Measurements from ENCODE around the gene TXNL1.

DNA sequence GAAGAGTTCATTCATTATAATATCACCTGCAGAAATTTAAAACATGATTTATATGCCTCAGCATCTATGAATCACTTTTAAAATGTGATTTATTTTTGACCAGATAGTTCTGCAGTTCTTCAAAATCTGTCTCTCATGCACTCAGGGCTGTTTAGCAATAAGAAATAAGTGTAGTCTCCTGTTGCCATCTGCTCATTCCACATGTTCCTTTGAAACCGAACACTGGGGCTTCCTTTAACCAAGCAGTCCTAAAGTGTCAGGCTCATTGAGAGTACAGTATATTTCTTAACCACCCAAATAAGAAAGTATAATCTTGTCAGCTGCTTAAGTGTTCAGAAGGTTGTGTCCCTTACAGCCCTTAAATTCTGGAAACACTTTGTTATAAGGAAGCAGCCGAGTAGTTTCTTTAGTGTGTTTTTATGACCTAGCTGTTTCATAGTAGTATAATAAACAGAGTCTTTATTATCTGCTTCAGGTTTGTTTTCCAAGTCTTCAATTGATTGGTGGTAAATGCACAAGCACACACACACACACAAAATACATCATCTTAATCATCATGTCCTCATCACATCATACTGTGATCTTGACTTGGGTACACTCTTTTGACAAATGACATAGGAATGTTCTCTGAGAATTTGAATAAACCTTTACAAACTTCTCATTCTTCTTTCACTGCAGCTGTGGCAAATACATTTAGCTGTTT is 23.1 kb upstream of the TXNL1 start:
- TF ChIP-seq, protein P1, sequence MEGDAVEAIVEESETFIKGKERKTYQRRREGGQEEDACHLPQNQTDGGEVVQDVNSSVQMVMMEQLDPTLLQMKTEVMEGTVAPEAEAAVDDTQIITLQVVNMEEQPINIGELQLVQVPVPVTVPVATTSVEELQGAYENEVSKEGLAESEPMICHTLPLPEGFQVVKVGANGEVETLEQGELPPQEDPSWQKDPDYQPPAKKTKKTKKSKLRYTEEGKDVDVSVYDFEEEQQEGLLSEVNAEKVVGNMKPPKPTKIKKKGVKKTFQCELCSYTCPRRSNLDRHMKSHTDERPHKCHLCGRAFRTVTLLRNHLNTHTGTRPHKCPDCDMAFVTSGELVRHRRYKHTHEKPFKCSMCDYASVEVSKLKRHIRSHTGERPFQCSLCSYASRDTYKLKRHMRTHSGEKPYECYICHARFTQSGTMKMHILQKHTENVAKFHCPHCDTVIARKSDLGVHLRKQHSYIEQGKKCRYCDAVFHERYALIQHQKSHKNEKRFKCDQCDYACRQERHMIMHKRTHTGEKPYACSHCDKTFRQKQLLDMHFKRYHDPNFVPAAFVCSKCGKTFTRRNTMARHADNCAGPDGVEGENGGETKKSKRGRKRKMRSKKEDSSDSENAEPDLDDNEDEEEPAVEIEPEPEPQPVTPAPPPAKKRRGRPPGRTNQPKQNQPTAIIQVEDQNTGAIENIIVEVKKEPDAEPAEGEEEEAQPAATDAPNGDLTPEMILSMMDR (IDR thresholded peaks at IDR 0.05; ENCODE audit: insufficient read depth, low read depth, low read length), result no peak
- no peak for TF ChIP-seq EZH2 (IDR thresholded peaks at IDR 0.05; ENCODE audit: insufficient read depth, low read length)

Measured in astrocyte (in vitro differentiated cells and primary cell).